GM19035 (cell line): ENCODE data around the gene ITGA2B.
"Not testable (repeated sequence)": the region's sequence is repeated elsewhere in the genome, so short reads cannot be mapped to it uniquely, and the experiment has no call there.

Experiments
- ATAC-seq: cut with Tn5 transposase; IDR thresholded peaks from one replicate; pipeline ENCODE4 v1.9.1; 2021; ENCODE audit not compliant: unreplicated experiment

The ITGA2B gene

DNA sequence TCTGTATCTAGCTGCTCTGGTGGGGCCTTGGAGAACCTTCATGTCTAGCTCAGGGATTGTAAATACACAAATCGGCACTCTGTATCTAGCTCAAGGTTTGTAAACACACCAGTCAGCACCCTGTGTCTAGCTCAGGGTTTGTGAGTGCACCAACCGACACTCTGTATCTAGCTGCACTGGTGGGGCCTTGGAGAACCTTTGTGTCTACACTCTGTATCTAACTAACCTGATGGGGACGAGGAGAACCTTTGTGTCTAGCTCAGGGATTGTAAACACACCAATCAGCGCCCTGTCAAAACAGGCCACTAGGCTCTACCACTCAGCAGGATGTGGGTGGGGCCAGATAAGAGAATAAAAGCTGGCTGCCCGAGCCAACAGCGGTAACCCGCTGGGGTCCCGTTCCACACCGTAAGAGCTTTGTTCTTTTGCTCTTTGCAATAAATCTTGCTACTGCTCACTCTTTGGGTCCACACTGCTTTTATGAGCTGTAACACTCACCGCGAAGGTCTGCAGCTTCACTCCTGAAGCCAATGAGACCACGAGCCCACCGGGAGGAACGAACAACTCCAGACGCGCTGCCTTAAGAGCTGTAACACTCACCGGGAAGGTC is 19.9 kb downstream of the ITGA2B start:
- not testable (repeated sequence) for ATAC-seq

DNA sequence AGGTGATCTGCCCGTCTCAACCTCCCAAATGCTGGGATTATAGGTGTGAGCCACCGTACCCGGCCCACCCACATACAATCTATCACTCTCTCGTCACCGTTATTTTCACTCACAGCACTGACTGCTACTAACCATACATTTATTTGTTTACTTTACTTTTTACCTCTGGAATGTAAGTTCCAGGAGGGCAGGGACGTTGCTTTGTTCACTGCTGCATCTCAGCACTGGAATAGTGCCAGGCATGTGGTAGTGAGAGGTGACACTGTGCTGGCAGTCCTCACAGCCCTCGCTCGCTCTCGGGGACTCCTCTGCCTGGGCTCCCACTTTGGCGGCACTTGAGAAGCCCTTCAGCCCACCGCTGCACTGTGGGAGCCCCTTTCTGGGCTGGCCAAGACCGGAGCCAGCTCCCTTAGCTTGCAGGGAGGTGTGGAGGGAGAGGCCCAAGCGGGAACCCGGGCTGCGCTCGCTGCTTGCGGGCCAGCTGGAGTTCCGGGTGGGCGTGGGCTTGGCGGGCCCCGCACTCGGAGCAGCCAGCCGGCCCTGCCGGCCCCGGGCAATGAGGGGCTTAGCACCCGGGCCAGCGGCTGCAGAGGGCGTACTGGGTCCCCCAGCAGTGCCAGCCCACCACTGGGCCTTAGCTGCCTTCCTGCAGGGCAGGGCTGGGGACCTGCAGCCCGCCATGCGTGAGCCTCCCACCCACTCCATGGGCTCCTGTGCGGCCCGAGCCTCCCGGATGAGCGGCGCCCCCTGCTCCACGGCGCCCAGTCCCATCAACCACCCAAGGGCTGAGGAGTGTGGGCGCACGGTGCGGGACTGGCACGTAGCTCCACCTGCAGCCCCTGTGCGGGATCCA is 20.8 kb downstream of the ITGA2B start:
- ATAC-seq, result not testable (repeated sequence)

DNA sequence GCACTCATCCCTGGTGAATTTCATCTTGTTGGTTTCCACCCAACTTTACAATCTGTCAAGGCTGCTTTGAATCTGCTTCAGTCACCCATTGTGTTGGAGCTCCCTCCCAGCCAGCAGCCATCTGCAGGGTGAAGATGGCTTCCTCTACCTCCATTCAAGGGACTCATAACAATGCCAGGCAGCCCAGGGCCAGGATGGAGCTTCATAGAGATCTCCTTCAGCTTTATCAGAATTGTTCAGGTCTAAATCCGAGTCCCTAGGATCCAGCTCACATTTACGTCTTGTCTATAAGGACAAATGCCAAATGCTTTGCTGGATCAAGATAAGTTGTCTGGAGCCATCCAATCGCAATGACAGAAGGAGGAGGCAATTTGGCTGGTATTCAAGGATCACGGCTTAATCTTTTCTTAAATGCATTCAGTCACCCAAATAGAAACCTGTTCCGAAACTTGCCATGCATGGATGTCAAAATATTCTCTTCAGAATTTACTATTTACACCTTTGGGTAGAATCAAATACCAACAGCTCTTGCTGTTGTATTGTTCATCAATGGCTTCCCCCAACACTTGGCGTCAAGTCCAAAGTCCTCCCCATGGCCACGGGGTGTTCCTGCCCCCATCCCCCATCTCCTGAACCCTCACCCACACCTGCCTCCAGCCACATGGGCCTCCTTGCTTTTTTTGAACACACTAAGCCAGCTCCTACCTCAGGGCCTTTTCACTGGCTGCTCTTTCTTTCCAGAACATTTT is 22.0 kb downstream of the ITGA2B start:
- ATAC-seq, result no peak

DNA sequence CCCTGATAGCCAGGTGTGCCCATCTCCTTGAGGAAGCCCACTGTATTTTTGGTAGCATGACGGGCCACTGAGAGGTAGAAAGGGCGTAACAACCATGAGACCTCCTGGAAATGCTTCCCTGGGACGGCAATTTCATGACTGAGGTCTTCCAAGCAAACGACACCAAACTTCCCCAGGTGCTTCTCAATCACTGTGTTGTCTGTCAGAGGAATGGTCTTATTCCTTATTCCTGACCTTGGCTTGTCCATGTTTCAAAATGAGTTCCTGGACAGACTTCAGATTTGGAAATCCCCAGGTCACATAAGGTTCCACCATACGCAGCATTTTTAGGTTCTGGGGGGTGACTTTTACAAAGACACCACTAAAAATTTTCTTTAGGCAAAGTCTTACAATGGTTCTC is 24.4 kb downstream of the ITGA2B start:
- not testable (repeated sequence) for ATAC-seq

DNA sequence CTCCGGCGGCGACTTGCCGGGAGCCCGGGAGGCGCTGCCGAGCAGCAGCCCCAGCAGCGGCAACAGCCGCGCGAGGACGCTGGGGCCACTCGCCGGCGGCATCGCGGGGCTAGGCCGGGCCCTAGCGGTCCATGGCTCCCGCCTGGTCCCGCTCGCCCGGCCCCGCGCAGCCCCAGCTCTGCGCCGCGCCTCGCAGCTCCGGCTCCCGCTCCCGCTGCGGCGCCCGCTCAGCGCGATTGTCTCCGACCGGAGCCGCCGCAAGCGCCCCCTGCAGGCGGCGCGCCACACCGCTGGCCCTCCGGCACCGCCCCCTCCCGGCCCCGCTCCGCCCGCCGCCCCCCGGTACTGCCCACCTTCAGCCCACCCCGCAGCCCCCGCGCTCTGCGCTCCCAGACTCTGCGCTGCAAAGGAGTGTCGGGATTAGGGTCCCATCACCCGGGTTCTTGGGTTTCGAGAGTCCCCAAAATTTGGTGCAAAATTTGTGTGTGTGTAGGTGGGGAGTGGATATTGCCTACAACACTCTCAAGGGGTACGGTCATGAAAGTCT is 25.8 kb downstream of the ITGA2B start, which contains the start of gene FAM171A2:
Gene FAM171A2, minus strand, starts transcription at position 241 of the 547 bp plus-strand sequence. Its CDS starts 139 bp downstream, at position 102.
- ATAC-seq, result no peak

DNA sequence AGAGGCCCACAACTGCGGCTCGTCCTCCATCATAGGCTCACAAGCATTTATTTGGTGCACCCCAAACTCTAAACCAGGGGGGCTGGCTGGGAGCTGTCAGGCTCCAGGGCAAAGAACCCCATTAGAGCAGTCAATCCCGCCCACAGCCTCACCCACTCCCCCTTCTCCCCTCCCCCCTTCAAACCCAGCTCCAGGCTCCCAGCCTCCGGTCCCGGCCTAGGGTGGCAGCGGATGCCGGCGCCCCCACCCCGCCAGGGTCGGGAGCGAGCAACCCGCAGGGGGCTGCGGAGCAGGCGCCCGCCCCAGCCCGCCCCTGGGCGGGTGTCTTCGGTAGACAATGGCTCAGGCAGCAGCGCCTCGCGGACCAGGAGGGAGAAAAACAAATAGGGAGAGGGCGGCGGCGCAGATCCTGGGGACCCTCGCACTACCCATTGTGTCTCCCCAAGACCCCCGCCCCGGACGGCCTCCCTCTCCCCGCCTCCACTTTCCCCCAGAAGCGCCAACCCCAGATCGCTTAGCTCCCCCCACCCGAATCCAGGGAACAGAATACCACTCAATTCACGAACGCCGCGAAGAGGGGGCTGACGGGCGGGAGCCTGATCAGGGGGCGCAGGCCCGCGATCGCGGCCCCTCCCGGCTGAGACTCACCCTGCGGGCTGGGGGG is 26.4 kb downstream of the ITGA2B start:
- no peak for ATAC-seq

DNA sequence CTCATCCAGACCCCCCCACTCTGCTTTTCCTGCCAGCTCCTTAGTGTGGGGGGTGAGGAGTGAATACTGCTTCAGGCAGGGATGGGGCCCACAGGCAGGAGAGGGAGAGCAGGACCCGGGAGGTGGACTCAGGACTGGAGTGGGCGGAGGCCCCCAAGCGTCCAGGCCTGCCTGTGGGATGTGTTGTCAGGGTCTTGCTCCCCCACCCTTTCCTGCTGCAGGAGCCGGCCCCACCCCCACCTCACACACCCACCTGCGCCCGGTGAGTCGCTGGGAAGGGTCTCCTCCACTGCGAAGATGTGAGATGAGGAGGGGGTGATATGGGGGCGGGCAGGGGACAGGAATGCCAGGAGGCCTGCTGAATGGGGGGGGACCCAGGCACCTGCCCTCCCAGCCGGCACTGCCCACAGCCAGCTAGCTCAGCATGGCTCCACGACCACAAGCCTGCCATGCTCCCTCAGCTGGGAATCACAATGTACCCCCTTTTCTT is 26.9 kb downstream of the ITGA2B start:
- ATAC-seq, result no peak

DNA sequence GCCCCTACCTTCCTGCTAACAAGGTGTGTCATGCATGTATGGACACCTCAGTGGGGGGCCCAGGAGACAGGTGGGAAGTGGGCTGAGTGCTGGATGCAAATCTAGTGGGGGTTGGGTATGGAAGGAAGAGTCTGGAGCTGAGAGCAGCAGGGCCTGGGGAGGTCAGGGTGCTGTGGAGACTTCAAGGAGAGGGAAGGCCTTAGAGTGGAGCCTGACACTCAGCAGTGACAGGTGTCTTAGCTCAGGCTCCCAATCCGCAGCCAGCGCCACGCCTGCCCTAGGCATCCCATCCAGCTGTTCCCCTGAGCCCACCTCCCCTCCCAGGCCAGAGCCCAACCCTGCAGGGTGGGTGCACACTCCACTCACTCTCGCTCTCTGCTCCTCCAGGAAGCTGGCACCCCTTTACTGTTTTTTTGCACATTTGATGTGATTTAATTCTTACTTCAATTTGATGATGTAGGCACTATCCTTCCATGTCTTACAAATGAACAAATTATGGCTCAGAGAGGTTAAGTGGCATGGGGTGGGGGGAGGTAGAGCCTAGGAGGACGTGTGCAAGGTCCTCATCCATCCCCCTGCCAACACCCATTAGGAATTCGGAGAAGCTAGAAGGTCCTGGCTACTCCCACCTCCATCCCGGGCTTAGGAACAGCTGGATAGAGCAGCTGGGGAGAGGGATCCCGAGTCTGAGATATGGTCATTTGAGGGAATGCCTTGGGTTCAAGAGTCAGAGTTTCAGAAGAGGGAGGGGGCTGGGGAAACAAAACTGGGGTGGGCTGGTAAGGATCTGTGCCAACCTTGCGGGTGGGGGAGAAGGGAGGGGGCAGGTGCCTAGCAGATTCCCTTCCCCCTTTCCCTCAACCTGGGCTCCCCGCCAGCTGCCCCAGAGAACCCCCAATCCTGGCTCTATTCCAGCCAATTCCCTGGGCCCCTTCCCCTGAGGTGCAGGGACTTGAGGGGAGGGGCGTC is 27.9 kb downstream of the ITGA2B start:
- no peak for ATAC-seq

DNA sequence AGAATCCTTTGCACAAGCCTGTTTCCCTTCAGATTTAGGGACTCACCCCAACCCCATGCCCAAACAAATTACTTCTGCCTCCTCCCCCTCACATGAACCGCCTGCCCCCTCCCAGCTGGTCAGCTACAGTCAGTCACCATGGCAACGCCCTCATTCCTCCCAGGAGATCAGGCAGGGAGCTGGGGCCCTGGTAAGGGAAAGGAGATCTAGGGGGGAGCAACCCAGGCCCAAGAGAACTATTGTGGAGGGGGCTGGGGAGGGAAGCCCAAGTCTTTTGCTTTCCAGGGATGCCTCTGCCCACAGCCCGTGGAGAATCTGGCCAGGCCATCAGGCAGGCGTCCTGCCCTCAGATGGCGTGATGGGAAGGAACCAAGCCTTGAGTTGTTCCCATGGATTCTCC is 28.6 kb downstream of the ITGA2B start:
- ATAC-seq, result no peak

DNA sequence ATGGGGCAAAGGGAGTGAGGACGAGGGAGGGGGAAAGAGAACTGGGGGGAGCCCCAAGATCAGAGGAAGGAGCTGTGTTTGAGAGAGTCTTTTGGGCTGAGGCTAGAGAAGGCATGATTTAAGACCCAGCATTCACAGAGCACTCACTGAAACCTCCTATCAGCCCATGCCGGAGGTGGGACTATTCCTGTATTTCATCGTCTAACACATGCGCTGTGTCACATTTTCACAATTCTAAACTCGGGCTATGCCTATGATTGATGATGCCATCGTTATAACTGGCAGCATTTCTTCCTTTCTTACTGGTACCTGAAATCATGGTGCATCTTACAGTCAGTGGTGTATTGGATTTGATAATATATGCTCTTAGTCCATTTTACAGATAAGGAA is 29.3 kb downstream of the ITGA2B start:
- ATAC-seq, result no peak

DNA sequence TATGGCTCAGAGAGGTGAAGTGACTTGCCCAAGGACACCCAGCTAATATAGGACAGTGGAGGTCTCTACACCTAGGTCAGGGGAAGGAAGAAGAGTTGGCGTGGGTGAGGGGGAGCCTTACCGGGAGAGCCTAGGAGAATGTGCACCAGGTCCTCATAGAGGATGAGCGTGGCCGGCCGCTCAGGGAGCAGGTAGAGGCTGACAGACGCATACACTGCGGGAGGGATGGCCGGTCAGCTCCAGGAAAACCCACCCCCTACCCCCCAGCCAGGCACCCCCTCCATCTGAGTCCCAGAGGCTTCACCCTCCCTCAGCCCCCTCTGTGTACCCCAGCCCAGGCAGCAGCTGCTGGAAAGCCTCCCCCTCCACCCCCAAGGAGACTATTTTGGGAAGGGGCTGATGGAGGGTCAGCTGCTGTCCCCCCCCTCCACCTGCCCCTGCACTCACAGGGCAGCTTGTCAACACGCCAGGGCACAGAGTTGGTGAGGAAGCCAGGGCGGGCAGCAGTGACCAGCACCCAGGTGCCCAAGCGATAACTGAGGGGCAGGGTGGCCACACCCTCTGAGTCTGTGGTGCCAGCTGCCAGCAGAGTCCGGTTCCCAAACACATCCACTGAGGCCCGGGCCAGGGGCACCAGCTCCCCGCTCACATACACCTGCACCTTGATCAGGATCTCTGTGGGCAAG is 29.8 kb downstream of the ITGA2B start:
- no peak for ATAC-seq

DNA sequence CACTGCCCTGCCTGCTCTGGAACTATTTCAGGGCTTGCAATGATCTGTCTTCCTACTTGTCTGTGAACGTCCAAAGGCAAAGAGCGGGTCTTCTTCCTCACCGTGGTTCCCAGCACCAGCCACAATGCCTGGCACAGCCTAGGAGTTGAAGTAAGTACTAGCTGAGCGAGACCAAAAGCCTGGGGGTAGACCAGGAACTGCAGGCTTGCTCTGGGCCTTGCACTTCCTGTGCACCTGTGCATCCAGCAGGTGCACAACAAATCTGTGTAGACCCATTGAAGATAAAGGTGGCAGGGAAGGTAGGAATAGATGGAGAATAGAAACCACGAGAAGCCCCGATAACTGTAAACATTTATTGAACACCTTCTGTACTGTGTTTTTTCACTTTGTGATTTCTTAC is 30.4 kb downstream of the ITGA2B start:
- no peak for ATAC-seq

DNA sequence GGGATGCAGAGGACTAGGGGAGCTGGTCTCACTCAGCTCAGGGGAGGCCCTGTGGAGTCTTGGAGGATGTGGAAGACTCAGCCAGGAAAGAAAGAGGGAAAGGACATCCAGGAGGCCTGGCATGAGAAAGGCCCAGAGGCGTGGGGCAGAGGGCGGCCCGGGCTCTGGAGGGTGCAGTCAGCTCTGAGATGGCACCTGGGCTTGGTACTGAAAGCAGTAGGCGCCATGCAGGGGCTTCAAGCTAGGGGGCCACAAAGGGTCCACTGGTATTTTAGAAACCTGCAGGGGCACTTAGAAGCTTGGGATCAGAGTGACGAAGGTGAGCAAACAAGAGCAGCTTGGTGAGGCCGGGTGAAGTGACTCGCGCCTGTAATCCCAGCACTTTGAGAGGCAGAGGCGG is 31.4 kb downstream of the ITGA2B start:
- ATAC-seq, result no peak

DNA sequence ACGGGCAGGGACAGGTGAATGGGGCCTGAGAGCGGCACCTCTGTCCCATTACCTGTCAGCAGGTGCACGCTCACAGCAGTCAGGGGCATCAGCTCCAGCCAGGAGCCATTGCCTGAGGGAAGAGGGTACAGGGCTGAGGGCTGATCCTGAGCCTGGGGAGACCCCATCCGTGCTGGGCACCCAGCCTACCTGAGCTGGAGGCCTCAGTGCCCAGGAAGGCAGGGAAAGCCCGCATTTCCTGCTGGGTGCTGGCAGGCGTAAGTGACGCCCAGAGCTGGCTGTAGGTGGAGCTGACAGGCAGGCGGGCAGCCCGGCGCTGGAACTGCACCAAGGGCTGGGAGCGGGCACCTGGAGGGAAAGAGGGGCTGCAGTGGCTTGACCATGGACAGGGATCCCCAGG is 33.2 kb downstream of the ITGA2B start:
- no peak for ATAC-seq

DNA sequence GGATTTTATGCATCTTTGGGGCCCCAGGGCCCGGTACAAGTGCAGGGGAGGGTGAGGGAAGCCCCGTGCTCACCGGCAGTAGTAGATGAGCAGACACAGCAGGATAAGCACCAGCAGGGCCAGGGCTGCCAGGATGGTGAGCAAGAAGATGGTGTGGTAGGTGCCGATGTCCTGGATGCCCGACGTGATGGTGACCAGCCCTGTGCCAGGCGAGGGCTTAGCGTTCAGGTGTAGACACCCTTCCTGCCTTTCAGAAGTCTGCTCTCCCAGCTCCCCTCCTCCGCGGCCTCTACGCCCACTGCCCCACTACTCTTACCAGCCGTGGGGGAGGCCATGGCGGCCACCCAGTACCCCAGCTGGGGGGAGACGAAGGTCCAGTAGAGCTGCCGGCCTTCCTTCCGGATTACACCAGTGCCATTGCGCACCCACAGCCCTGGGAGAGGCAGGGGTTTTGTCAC is 33.8 kb downstream of the ITGA2B start:
- no peak for ATAC-seq

DNA sequence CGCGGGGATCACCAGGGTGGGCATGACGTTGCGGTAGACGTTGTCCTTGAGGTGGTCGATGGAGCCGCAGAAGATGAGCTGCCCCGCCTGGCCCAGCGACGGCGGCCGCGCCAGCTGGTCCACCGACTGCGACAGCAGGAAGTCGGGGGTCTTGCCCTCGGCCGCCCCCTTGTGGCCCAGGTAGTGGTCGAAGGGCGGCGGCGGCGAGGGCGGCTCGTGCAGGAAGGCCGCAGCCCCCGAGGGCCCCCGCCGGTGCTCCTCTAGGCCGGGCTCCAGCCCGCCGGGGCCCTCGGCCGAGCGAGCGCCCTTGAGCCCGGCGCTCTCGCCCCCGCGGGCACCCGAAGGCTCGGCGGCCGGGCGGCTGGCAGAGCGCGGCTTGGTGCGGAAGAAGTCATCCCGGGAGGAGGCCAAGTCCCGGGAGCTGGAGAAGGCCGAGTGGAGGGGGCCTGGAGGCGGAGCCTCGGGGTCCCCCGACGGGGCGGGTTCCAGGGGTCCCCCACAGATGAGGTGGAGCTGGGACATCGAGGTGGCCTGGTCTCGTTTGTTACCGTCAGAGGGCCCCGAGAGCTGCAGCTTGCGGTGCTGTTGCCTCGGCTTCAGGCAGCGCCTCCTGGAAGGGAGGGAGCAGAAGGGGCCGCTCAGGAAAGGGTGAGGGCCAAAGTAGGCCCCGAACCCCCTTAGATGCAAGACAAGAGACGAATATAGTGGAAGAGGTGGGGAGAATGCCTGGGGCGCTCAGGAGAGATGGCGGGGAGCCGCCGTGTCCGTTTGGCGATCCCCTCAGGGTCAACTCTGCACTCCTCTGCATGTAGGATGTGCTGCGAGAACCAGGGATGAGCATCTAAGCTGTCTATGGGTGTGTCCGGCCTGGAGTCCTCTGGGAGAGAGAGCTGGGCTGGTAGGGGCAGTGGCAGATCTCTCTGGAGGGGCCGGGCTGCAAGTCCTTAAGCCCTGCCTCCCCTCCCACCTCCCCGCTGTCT is 34.6 kb downstream of the ITGA2B start:
- ATAC-seq, result no peak

DNA sequence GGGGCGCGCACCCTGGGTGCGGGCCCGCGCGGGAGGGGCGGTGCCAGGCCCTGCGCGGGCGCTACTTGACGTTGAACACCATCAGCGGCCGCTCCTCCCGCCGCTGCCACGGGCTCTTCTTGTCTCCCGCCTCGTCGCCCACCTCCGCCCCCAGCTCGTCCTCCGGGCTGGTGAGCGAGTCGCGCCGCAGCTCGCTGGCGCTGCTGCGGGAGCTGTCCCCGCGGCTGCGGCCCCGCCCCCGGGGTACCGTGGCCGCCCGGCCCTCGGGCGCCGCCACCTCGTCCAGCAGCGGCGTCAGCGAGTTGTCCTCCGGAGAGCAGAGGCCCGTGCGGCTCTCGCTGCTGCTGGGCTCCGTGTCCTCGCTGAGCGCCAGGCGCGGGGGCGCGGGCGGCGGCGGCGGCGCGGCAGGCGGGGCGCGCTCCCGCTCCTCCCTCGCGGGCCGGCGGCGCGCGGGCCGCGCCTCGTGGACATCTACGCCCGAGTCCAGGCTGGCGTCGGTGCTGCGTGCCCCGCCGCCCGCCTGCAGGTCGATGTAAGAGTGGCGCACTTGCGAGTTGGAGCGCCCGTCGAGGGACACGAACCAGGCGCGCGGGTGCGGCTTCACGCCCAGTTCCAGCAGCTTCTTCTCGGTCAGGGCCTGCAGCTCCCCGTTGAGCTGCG is 35.6 kb downstream of the ITGA2B start:
- no peak for ATAC-seq
